GM18861 (cell line): Measurements from ENCODE around the gene IRF5.

Experiments
- ATAC-seq: cut with Tn5 transposase; IDR thresholded peaks from one replicate; pipeline ENCODE4 v1.9.1; 2021; ENCODE audit not compliant: unreplicated experiment

The IRF5 gene

GRCh38 chr7:128937647-128938543 is at the start of gene IRF5:
Gene IRF5, plus strand, starts transcription at chr7:128937927. Its CDS starts 4,155 bp downstream, at chr7:128942082.
- no peak for ATAC-seq

GRCh38 chr7:128888039-128888755 is 49.5 kb upstream of the IRF5 start:
- no peak for ATAC-seq

- no peak for ATAC-seq
Measured at GRCh38 chr7:128888756-128889095, 49.0 kb upstream of the IRF5 start.

GRCh38 chr7:128889121-128889520 is 48.6 kb upstream of the IRF5 start:
- ATAC-seq = no peak

- no peak for ATAC-seq
Measured at GRCh38 chr7:128890306-128891109, 47.2 kb upstream of the IRF5 start.

- no peak for ATAC-seq
Measured at GRCh38 chr7:128891110-128891941, 46.4 kb upstream of the IRF5 start.

- no peak for ATAC-seq
Measured at GRCh38 chr7:128891942-128892269, 45.8 kb upstream of the IRF5 start.

GRCh38 chr7:128892521-128893250 is 45.0 kb upstream of the IRF5 start:
- no peak for ATAC-seq

- ATAC-seq = no peak
Measured at GRCh38 chr7:128893251-128894100, 44.3 kb upstream of the IRF5 start.

- ATAC-seq = no peak
Measured at GRCh38 chr7:128894101-128894440, 43.7 kb upstream of the IRF5 start.

GRCh38 chr7:128895320-128895719 is 42.4 kb upstream of the IRF5 start:
- ATAC-seq = no peak

- ATAC-seq = no peak
Measured at GRCh38 chr7:128899392-128899791, 38.3 kb upstream of the IRF5 start.

GRCh38 chr7:128900237-128900636 is 37.5 kb upstream of the IRF5 start:
- no peak for ATAC-seq

- no peak for ATAC-seq
Measured at GRCh38 chr7:128902761-128903585, 34.8 kb upstream of the IRF5 start.

GRCh38 chr7:128903621-128904361 is 33.9 kb upstream of the IRF5 start:
- ATAC-seq = no peak

GRCh38 chr7:128904381-128905197 is 33.1 kb upstream of the IRF5 start:
- ATAC-seq = no peak
